OCI-LY3 (cell line): ENCODE data around the gene SCARB1.

Source experiments
- H2AFZ ChIP-seq: fragments of 200-600, 300-600 bp; shearing (Covaris generic); 2 replicates; pipeline ENCODE4 v1.6.0; 2014; ENCODE audit warnings: antibody characterized with exemption, low read depth, low read length
- H3K27ac ChIP-seq: fragments of 200-600, 300-600 bp; sonication (generic); 2 replicates; pipeline ENCODE4 v1.5.1; 2014; ENCODE audit warnings: mild to moderate bottlenecking, low read length, moderate library complexity, mixed read lengths
- H3K27me3 ChIP-seq: fragments of 200-600, 300-600 bp; sonication (generic); 2 replicates; pipeline ENCODE4 v1.6.1; 2014; ENCODE audit warnings: low read depth, low read length, mixed read lengths
- H3K36me3 ChIP-seq: fragments of 200-600, 300-600 bp; sonication (generic); replicated peaks from 2 replicates; pipeline ENCODE3; 2014; ENCODE audit warnings: low read depth, low read length, mixed read lengths
- H3K4me1 ChIP-seq: fragments of 300-600, 200-600 bp; sonication (generic); 2 replicates; pipeline ENCODE4 v1.6.1; 2014; ENCODE audit warnings: low read length, mixed read lengths
- H3K4me2 ChIP-seq: fragments of 200-600, 300-600 bp; sonication (generic); 2 replicates; pipeline ENCODE4 v1.6.1; 2014; ENCODE audit warnings: low read length, mixed read lengths
- H3K4me3 ChIP-seq: fragments of 300-600, 200-600 bp; sonication (generic); 2 replicates; pipeline ENCODE4 v1.5.1; 2014; ENCODE audit warnings: antibody characterized with exemption, mild to moderate bottlenecking, low read length, moderate library complexity
- H3K79me2 ChIP-seq: fragments of 300-600, 200-600 bp; shearing (Covaris generic); 2 replicates; pipeline ENCODE4 v1.6.1; 2014; ENCODE audit warnings: mild to moderate bottlenecking, low read length, mixed read lengths
- H3K9ac ChIP-seq: fragments of 300-600, 200-600 bp; shearing (Covaris generic); 2 replicates; pipeline ENCODE4 v1.6.0; 2014; ENCODE audit warnings: mild to moderate bottlenecking, low read length, moderate library complexity
- H3K9me3 ChIP-seq: fragments of 200-600, 300-600 bp; shearing (Covaris generic); 2 replicates; pipeline ENCODE4 v1.6.1; 2014; ENCODE audit warnings: low read length, mixed read lengths; ENCODE audit not compliant: insufficient read depth
- H4K20me1 ChIP-seq: fragments of 200-600, 300-600 bp; sonication (generic); 2 replicates; pipeline ENCODE4 v1.6.1; 2016; ENCODE audit warnings: low read length, mixed read lengths; ENCODE audit not compliant: insufficient read depth
- CTCF ChIP-seq: fragments of 200-600, 300-600 bp; sonication (generic); IDR thresholded peaks from 2 replicates; pipeline ENCODE4 v1.5.1; 2014; ENCODE audit warnings: antibody characterized with exemption, low read length, low read depth
- EZH2phosphoT487 ChIP-seq: fragments of 200-600 bp; shearing (Covaris generic); IDR thresholded peaks from 2 replicates; pipeline ENCODE4 v1.6.1; 2018; ENCODE audit warnings: antibody characterized with exemption, mixed run types, low read depth

Gene SCARB1

GRCh38 chr12:124768452-124769162 is 95.1 kb downstream of the SCARB1 start:
- Histone ChIP-seq H3K4me2 (no peak overlapping the region), H4K20me1 (no peaks in the 10 kb centered on the region), H3K4me3 (no peak overlapping the region), H3K9me3 (peaks cover 10% of the 10 kb centered on the region; the same call in 1 of the 2 replicates), H3K27me3 (peaks cover 36% of the 10 kb centered on the region), H3K79me2 (no peaks in the 10 kb centered on the region), H3K9ac (no peak overlapping the region), H3K27ac (no peak overlapping the region), H3K36me3 (peaks cover 7% of the 10 kb centered on the region), H3K4me1 (peaks cover 51% of the 10 kb centered on the region), H2AFZ (no peak overlapping the region)
- TF ChIP-seq EZH2phosphoT487: no peak
- no peak for TF ChIP-seq CTCF

GRCh38 chr12:124767066-124767821 is 96.4 kb downstream of the SCARB1 start:
- Histone ChIP-seq H3K79me2 (no peaks in the 10 kb centered on the region), H2AFZ (no peak overlapping the region), H3K4me3 (peak overlapping the region; percentile 27; the same call in 1 of the 2 replicates), H3K27me3 (peaks cover 47% of the 10 kb centered on the region), H3K4me1 (peaks cover 38% of the 10 kb centered on the region), H3K9ac (no peak overlapping the region), H3K36me3 (peaks cover 7% of the 10 kb centered on the region), H3K9me3 (peaks cover 10% of the 10 kb centered on the region; the same call in 1 of the 2 replicates), H3K4me2 (peak overlapping the region; percentile 58), H4K20me1 (no peaks in the 10 kb centered on the region), H3K27ac (no peak overlapping the region)
- TF ChIP-seq CTCF: peak; percentile 96
- TF ChIP-seq EZH2phosphoT487: no peak

- TF ChIP-seq EZH2phosphoT487: no peak
- no peak for TF ChIP-seq CTCF
- Histone ChIP-seq H3K4me2 (peak overlapping the region; percentile 58), H4K20me1 (no peaks in the 10 kb centered on the region), H3K27ac (no peak overlapping the region), H3K79me2 (no peaks in the 10 kb centered on the region), H3K27me3 (peaks cover 52% of the 10 kb centered on the region), H3K36me3 (peaks cover 7% of the 10 kb centered on the region), H3K4me3 (no peak overlapping the region), H3K9ac (no peak overlapping the region), H3K4me1 (peaks cover 32% of the 10 kb centered on the region), H3K9me3 (peaks cover 10% of the 10 kb centered on the region; the same call in 1 of the 2 replicates), H2AFZ (no peak overlapping the region)
Observed at GRCh38 chr12:124766727-124767065, 97.0 kb downstream of the SCARB1 start.
